Germinal center (tissue), 1 donor: ENCODE data around the gene CDH13.
A peak's percentile ranks its signal among the peaks of the same experiment; 100 is the strongest.

Source experiments
- DNase-seq: peaks from one replicate; pipeline ENCODE4 v3.0.0; 2012; ENCODE audit warnings: mixed read lengths, low spot score

CDH13 gene

GRCh38 chr16:82848013-82848412, 221.2 kb downstream of the CDH13 start:
- DNase-seq: no peak

DNA sequence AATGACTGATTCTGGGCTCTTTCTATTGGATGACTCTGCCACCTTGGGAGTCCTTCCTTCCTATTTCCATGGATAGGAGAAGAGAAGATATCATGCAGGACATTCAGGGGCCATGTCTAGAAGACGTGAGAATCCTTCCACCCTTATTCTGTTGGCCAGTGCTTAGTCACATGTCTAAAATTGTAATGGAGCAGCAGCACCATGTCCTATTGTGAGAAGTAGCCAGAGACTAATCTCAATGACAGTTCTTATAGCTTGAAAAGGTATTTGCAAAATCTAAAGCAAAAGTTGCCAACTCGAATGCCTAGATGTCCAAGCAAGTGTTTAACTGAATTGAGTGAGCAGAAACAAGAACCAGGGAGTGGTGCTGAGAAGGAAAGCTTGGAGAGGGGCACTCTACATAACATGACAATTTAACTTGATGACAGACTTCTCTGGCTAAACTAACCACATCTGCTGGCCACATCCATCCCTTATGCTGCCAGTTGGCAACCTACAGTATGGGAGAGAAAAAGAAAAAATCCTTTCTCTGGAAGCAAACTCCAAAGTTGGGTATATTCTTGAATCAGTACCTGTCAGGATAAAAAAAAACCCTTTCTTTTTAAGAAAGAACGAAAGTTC, 225.7 kb downstream of the CDH13 start:
- DNase-seq: no peak

GRCh38 chr16:82855471-82855870, 228.7 kb downstream of the CDH13 start:
- no peak for DNase-seq

- no peak for DNase-seq
Measured at GRCh38 chr16:82857693-82858365, 231.1 kb downstream of the CDH13 start.

- no peak for DNase-seq
Measured at GRCh38 chr16:82859662-82860061, 232.9 kb downstream of the CDH13 start.

- DNase-seq: no peak
Measured at GRCh38 chr16:82860071-82860470, 233.3 kb downstream of the CDH13 start.

DNA sequence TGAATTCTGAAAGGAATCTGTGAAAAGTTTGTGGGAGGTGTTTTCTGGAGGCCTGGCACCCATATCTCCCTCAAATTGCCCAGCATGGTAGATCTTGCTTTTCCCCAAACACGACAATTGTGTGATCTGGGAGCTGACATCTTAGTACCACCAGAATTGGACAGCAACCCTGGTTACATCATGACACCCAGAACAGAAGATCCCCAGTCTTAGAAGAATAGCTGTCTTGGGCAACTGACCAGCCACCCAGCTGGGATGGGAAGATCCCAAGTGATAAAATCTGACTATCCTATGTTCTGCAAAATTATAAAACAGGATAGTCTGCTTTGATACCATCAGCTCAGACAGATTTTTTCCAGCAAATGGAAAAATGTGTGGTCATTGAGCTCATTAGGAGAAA, 235.3 kb downstream of the CDH13 start:
- DNase-seq: no peak

DNA sequence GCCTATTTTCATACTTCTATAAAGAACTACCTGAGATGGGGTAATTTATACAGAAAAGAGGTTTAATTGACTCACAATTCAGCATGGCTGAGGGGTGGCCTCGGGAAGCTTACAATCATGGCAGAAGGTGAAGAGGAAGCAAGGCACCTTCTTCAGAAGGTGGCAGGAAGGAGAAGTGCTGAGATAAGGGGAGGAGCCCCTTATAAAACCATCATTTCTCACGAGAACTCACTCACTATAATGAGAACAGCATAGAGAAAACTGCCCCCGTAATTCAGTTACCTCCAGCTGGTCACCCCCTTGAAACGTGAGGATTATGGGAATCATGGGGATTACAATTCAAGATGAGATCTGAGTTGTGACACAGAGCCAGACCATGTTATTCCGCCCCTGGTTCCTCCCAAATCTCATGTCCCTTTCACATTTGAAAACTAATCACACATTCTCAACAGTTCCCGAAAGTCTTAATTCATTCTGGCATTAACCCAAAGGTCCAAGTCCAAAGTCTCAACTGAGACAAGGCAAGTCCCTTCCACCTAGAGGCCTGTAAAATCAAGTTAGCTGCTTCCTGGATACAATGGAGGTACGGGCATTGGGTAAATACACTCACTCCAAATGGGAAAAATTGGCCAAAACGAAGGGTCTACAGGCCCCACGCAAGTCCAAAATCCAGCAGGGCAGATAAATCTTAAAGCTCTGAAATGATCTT, 237.7 kb downstream of the CDH13 start:
- no peak for DNase-seq

DNA sequence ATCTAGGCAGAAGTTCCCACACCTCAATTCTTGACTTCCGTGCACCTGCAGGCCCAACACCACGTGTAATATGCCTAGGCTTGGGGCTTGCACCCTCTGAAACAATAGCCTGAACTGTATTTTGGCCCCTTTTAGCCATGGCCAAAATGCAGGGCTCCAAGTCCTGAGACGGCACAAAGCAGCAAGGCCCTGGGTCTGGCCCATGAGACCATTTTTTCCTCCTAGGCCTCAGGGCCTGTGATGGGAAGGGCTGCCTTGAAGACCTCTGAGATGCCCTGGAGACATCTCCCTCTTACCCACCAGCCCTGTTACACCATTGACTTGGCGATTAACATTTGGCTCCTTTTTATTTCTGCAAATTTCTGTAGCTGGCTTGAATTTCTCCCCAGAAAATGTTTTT, 238.6 kb downstream of the CDH13 start:
- DNase-seq: no peak

DNA sequence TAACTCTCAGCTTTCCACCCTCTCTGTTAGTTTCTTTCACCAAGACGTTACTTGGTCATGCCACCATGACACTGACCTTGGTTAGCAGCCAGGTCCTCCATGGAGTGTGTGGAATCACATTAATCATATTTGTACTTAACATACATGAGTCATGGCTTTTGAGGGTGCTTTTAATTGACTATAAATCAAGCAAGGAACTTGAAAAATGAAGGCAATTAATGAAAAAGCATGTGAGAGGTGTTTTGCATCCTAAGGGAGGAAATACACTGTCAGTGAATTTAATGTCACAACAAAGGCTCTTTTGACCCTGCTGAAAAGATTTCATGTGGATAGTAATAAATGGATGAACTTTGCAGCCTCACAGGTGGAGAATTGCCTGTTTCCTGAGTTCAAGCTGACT, 240.7 kb downstream of the CDH13 start:
- DNase-seq: no peak

GRCh38 chr16:82874271-82874670, 247.5 kb downstream of the CDH13 start:
- DNase-seq: no peak

DNA sequence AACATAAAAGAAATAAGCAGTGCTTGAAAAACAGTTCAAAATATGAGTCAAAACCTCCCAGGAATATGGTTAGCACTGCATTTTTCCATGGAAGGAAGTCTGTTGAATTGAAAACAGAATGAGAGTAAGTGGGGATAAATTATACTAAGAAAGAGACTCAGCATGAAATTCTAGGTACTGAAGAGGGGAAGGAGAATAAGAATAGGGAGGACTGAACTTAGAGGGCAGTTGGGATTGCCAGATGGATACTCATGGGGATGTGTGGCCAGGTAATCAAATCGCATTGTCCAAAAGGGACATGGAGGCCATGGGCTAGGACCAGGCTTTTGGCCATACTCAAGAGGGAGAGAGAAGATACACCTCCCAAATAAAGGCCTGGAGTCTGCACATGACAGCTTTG, 247.9 kb downstream of the CDH13 start:
- no peak for DNase-seq

- DNase-seq: no peak
Measured at GRCh38 chr16:82876951-82877350, 250.2 kb downstream of the CDH13 start.

GRCh38 chr16:82878466-82878865, 251.7 kb downstream of the CDH13 start:
- no peak for DNase-seq

DNA sequence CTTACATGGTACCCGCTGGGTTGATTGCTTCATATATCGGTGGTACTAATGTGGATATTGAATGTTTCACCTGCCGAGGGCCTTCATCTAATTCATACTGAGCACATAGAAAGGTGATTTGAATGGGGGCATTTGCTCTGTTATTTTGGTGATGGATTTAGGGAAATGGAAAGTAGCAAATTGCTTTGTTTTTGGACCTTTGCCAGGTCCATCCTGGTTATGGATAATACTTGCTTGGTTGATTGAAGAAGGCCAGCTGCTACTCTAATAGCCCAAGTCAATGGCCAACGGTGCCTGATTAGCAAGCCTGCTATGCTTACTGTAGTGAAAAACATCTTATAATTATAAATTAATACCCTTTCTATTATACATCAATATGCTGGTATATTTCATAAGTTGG, 253.6 kb downstream of the CDH13 start:
- DNase-seq: no peak

DNA sequence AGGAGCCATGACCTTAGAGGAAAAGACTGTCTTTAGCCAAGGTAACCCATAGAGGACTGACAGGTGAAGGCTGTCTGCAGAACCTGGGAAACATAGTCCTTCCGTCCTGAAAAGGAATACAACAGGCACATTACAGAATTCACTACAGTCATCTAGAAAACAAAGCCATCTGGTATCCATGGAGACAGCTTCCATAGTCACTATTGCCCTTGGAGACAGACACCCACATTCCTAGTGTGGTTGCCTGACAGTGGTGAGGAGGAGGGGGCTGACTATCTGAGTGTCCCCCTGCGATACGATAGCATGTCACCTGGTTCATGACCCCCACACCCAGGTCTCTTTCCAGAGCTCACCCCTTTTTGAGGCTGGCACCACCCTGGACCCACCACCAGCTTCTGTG, 254.7 kb downstream of the CDH13 start:
- DNase-seq: no peak

- no peak for DNase-seq
Measured at GRCh38 chr16:82882226-82882625, 255.5 kb downstream of the CDH13 start.

- DNase-seq: peak; percentile 10
Measured at GRCh38 chr16:82882982-82883835, 256.4 kb downstream of the CDH13 start.

DNA sequence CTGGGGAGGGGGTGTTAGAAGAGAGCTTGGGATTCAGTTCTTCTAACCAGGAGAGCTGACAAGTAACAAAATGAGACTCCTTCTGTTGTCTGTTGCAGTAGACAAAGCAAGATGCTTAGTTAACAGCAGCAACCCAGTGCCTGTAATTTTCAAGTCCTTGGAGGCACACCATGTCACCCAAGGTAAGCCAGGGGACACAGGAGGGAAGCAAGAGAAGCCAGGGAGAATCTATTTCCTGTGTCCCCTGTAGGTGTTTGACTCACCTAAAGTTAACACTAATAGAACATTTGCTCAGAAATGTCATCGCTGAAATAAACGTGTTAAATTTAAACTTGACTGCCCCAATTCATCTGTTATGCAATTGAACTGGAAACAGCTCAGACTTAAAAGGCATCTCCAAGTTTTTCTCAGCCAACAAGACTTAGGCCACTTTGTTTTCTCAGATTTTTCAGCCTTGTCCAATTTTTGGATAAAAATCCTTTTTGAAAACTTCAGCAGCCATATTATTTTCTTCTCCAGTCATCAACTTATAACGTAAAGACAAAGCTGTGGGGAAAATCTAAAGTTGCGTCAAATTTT, 257.6 kb downstream of the CDH13 start:
- DNase-seq: no peak

- DNase-seq: no peak
Measured at GRCh38 chr16:82886146-82886545, 259.4 kb downstream of the CDH13 start.

DNA sequence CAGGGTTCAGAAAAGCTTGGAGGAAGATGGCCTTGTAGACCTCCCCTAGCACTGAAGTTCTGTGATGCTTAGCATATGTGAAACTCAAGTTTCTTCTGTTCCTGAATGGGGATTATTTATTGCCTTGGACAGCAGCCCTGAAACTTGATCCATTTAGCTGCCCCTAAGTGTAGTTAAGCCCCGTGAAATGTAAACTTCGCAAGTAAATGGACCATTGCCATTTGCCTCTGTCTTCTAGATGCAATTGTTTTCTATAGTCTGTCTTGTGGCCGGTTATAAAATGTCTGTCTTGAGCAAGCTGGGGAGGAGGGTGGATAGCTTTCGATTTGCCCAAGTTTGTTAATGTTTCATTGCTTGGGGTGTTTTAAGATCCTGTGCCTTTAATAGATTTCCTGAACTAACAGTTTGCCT, 261.8 kb downstream of the CDH13 start:
- no peak for DNase-seq

DNA sequence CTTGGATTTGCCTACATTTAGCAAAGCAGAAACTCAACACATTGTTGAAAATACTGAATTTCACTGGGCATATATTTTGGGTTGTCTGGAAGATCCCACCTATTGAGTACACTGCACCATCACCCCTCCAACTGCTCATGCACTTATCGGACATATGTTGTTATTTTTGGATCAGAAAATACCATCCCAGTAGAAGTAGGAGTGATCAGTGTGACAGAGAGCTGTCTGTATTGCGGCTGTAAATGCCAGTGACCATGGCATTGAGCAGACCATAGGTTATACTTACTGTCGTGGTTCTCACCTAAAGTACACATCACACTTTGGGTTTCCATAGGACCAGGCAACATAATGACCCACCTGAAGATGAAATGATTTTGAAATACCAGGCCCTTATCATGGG, 264.7 kb downstream of the CDH13 start:
- no peak for DNase-seq
